Measurements from ENCODE around the gene DYNLL2. TPM values are rescaled to one million over a fixed set of nuclear protein-coding genes. Genes with fewer than 3 reads are reported as not detected.
A peak's percentile ranks its signal among the peaks of the same experiment; 100 is the strongest.

The DYNLL2 gene
- total and polyA plus RNA-seq, 9 of the 15 experiments (the other 6 are each of a cell fraction or from before 2014, with no cell fraction given), result 1.8 to 24.5 (median 13.0) TPM

DNA sequence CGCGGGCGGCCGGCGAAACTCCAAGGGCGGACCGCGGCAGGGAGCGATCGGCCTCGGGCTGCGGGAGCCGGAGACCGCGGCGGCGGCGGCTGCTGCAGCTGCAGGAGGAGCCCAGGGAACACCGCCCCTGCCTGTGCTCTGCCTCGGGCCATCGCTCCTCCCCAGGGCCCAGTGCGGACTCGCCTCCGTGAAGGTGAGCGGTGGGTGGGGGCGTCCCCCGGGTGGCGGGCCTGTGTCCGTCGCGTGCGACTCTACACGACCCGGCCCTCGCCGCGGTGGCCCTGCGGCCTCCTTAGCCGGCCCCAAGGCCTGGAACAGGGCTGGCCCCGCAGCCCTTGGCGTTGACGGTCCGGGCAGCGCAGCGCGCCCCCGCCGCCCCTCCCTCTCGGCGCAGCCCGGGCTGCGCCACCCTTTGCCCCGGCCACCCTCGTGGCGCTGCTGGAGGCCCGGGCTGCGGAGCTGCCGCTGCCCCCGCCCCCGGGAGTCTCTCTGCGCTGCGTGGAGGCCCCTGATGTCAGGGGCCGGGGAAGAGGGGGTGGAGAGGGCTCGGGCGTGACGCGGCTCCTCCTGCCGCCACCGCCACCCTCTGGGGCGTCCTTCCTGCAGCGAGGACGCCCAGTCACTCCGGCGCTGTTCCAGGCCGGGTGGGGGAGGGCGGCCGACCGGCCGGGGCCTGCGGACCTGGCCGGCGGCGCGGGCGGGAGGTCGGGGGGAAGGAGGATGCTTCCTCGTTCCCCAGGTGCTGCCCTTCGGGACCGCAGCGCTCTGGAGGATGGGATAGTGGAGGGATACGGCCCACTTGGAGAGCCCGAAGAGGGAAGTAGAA, 485 bp downstream of the DYNLL2 start (continued):
- TF ChIP-seq, protein P1, sequence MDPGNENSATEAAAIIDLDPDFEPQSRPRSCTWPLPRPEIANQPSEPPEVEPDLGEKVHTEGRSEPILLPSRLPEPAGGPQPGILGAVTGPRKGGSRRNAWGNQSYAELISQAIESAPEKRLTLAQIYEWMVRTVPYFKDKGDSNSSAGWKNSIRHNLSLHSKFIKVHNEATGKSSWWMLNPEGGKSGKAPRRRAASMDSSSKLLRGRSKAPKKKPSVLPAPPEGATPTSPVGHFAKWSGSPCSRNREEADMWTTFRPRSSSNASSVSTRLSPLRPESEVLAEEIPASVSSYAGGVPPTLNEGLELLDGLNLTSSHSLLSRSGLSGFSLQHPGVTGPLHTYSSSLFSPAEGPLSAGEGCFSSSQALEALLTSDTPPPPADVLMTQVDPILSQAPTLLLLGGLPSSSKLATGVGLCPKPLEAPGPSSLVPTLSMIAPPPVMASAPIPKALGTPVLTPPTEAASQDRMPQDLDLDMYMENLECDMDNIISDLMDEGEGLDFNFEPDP (CRISPR knock-in tag; IDR thresholded peaks at IDR 0.05), result no peak
- TF ChIP-seq, protein P2, sequence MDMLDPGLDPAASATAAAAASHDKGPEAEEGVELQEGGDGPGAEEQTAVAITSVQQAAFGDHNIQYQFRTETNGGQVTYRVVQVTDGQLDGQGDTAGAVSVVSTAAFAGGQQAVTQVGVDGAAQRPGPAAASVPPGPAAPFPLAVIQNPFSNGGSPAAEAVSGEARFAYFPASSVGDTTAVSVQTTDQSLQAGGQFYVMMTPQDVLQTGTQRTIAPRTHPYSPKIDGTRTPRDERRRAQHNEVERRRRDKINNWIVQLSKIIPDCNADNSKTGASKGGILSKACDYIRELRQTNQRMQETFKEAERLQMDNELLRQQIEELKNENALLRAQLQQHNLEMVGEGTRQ (CRISPR knock-in tag; IDR thresholded peaks at IDR 0.05), result no peak
- no peak for TF ChIP-seq MTF1 (CRISPR knock-in tag; IDR thresholded peaks at IDR 0.05; ENCODE audit: borderline replicate concordance)
- TF ChIP-seq NCOA2 (IDR thresholded peaks at IDR 0.05; ENCODE audit: partially characterized antibody in 2 of 2), result no peak
- TF ChIP-seq NCOA4 (IDR thresholded peaks at IDR 0.05; ENCODE audit: partially characterized antibody), result no peak
- no peak for TF ChIP-seq HDAC6 (IDR thresholded peaks at IDR 0.05; ENCODE audit: low read depth, low read length)
- TF ChIP-seq SMARCB1 (IDR thresholded peaks at IDR 0.05; ENCODE audit: insufficient read length, low read depth), result no peak
- TF ChIP-seq SIN3A (IDR thresholded peaks at IDR 0.05; ENCODE audit: borderline replicate concordance in 2 of 2, control insufficient read depth in 1 of 2, low read depth in 2 of 2, low read length in 2 of 2), result peak in 1 of 2 experiments; percentile 24; a peak in 2 of 4 replicates
- peak; percentile 89 for TF ChIP-seq CHD1 (IDR thresholded peaks at IDR 0.05; ENCODE audit: low read length)
- TF ChIP-seq, protein P3, sequence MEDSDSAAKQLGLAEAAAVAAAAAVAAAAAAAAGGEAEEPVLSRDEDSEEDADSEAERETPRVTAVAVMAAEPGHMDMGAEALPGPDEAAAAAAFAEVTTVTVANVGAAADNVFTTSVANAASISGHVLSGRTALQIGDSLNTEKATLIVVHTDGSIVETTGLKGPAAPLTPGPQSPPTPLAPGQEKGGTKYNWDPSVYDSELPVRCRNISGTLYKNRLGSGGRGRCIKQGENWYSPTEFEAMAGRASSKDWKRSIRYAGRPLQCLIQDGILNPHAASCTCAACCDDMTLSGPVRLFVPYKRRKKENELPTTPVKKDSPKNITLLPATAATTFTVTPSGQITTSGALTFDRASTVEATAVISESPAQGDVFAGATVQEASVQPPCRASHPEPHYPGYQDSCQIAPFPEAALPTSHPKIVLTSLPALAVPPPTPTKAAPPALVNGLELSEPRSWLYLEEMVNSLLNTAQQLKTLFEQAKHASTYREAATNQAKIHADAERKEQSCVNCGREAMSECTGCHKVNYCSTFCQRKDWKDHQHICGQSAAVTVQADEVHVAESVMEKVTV (CRISPR knock-in tag; IDR thresholded peaks at IDR 0.05), result no peak
- TF ChIP-seq ERF (CRISPR knock-in tag; IDR thresholded peaks at IDR 0.05), result no peak
- TF ChIP-seq KDM1A (IDR thresholded peaks at IDR 0.05), result no peak
- TF ChIP-seq, protein P4, sequence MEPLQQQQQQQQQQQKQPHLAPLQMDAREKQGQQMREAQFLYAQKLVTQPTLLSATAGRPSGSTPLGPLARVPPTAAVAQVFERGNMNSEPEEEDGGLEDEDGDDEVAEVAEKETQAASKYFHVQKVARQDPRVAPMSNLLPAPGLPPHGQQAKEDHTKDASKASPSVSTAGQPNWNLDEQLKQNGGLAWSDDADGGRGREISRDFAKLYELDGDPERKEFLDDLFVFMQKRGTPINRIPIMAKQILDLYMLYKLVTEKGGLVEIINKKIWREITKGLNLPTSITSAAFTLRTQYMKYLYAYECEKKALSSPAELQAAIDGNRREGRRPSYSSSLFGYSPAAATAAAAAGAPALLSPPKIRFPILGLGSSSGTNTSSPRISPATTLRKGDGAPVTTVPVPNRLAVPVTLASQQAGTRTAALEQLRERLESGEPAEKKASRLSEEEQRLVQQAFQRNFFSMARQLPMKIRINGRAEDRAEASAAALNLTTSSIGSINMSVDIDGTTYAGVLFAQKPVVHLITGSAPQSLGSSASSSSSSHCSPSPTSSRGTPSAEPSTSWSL (CRISPR knock-in tag; IDR thresholded peaks at IDR 0.05; ENCODE audit: borderline replicate concordance), result no peak
- no peak for TF ChIP-seq PYGO2 (tag; IDR thresholded peaks at IDR 0.05)
- no peak for TF ChIP-seq RBM17 (IDR thresholded peaks at IDR 0.05; ENCODE audit: borderline replicate concordance, low read depth, low read length)
- TF ChIP-seq, protein P5, sequence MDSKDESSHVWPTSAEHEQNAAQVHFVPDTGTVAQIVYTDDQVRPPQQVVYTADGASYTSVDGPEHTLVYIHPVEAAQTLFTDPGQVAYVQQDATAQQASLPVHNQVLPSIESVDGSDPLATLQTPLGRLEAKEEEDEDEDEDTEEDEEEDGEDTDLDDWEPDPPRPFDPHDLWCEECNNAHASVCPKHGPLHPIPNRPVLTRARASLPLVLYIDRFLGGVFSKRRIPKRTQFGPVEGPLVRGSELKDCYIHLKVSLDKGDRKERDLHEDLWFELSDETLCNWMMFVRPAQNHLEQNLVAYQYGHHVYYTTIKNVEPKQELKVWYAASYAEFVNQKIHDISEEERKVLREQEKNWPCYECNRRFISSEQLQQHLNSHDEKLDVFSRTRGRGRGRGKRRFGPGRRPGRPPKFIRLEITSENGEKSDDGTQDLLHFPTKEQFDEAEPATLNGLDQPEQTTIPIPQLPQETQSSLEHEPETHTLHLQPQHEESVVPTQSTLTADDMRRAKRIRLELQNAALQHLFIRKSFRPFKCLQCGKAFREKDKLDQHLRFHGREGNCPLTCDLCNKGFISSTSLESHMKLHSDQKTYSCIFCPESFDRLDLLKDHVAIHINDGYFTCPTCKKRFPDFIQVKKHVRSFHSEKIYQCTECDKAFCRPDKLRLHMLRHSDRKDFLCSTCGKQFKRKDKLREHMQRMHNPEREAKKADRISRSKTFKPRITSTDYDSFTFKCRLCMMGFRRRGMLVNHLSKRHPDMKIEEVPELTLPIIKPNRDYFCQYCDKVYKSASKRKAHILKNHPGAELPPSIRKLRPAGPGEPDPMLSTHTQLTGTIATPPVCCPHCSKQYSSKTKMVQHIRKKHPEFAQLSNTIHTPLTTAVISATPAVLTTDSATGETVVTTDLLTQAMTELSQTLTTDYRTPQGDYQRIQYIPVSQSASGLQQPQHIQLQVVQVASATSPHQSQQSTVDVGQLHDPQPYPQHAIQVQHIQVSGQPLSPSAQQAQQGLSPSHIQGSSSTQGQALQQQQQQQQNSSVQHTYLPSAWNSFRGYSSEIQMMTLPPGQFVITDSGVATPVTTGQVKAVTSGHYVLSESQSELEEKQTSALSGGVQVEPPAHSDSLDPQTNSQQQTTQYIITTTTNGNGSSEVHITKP (IDR thresholded peaks at IDR 0.05; ENCODE audit: partially characterized antibody), result no peak
- TF ChIP-seq KDM5B (IDR thresholded peaks at IDR 0.05; ENCODE audit: insufficient replicate concordance, low read depth, low read length), result no peak
